ENCODE data around the gene SSH3.

The SSH3 gene

DNA sequence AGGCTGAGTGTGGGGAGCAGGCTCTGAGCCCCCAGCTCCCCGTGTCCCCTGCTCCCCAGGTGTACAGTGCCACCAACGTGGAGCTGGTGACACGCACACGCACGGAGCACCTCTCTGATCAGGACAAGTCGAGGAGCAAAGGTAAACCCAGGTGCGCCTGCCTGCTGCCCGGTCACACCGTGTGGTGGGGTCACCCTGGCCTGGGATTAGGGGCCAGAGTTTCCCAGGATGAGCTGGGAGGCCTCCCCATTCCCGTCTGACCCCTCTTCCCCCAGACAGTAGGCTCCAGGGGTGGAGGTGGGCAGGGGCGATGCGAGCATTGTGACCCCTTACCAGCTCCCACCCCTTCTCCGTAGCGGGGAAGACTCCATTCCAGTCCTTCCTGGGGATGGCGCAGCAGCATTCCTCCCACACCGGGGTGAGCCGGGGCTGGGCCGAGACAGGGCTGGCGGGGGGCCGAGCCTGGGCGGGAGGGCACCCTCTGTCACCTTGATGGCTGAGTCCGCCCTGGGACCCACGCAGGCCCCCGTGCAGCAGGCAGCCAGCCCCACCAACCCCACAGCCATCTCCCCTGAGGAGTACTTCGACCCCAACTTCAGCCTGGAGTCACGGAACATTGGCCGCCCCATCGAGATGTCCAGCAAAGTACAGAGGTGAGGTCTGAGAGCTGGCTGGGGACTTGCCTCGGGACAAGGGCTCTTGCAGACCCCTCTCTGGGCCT, 3.7 kb upstream of the SSH3 start:
- no peak for DNase-seq

DNA sequence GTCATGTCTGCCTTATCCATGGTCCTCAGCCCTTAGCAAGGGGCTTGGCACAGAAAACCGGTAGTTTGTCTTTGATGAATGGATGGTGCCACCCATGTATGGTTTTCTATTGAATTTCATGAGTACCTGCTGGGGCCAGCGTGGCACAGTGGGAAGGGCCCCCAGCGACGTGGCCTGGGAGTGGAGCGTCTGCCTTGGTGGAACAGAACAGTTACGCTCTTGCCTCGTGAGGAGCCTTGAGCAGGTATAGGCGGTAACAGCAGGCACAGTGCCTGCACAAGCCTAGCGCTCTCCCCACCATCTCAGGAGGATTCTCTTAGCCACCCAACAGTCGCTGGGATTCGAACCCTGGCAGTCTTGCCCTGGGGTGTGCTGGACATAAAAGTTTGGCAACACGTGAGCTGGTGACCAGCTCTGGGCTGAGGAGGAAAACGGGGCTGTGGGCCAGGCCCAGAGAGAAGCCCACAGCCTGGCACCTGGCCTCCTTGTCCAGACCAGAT, 3.0 kb upstream of the SSH3 start:
- no peak for DNase-seq

DNA sequence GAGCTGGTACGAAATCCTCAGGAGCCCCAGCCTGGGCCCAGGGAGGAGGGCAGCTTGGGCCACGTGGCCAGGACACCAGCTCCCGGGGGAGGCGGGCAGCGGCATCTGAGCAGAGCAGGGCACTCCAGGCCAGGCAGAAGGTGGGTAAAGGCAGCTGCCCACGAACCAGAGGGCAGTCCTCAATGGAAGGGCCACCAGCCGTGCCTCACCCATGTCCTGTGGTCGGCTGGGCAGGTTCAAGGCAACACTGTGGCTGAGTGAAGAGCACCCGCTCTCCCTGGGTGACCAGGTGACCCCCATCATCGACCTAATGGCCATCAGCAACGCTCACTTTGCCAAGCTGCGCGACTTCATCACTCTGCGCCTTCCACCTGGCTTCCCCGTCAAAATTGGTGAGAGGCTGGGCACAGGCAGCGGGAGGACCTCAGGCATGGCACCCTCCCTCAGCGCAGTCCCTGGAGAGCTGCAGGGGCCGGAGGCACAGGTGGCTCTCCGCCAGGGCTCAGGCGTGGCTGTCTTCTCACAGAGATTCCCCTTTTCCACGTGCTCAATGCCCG, 2.5 kb upstream of the SSH3 start:
- no peak for DNase-seq

DNA sequence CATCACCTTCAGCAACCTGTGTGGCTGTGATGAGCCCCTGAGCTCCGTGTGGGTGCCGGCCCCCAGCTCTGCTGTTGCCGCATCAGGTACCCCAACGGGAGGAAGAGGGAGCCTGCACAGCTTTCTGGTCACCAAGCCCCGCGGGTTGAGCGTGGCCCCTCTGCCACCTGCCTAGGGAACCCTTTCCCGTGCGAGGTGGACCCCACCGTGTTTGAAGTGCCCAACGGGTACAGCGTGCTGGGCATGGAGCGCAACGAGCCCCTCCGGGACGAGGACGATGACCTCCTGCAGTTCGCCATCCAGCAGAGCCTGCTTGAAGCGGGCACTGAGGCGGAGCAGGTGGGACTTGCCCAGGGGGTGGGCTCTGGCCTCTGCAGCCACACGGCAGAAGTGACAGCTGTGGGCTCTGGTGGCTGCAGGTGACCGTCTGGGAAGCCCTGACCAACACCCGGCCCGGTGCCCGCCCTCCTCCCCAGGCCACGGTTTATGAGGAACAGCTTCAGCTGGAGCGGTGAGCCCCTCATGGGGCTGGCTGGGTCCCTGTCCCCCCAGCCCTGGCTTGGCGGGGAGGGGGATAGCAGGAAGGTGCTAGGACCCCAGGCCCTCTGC, 1.9 kb upstream of the SSH3 start:
- no peak for DNase-seq

DNA sequence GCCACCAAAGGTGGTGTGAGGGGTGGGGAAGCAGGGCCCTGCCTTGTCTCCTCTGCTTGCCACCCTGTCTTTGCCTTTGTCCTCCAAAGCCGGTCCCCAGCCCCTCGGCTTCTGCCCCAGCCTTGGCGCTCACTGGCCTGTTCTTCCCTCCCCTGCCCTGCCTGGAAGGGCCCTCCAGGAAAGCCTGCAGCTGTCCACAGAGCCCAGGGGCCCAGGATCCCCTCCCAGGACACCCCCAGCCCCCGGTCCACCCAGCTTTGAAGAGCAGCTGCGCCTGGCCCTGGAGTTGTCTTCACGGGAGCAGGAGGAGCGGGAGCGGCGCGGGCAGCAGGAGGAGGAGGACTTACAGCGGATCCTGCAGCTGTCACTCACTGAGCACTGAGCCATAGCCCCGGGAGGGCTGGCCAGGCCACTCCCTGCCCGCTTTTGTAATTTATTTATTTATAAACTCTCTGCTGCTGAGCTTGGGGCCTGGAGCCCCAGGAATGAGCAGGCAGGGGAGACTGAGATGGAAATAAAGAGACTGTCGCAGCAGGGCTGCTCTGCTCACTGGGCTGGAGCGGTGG, 1.3 kb upstream of the SSH3 start:
- peak in 1 of 2 experiments; percentile 28 for DNase-seq

DNA sequence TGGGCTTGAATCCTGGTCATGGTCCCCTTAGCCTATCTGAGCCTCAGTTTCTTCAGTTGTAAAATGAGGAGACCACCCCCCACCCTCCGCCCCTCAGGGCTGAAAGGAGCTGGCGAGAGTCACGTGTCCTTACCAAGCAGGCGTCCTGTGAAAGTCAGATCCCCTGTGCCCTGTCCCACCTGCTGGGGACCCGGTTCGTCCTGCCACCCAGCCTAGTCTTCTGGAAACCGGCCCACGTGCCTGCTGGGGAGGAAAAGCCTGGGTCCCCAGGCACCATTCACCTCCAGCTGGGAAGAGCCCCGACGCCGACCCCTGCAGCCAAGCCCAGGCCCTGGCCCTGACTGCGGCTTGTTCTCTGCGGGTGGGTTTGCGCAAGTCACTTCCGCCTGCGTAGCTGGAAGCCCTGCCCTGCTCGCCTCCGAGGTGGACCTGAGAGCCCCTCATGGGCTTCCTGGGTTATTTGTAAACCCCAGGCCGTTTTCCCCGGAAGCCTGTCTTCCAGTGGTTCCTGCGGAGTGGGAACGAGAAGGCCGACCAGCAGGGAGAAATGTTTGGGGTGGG, 679 bp upstream of the SSH3 start:
- no peak for DNase-seq

DNA sequence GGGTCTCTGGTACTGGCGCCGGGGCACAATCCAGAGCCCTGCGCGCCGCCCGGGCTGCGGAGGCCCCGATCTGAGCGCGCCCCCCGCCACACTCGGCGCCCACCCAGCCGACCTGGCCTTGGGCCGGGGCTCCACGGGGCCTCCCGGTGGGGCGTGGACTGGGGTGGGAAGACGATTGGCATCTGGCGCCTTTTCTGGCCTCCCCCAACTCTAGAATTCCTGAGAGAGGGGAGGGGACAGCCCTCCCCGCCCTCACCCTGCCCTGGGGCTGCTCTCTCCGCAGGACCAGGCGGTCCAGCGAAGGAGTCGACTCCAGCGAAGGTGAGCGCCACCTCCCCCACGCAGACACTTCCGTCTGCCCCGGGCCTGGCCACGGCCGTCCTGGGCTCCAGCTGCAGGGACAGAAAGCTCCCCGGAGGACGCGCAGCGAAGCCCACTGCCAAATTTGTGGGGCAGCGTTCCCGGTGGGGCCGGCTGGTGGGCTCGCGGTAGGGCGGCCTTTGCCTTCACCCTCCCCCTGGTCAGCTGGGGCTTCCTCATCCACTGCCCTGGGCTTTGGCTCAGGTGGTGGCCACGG, 593 bp downstream of the SSH3 start:
- DNase-seq: no peak

DNA sequence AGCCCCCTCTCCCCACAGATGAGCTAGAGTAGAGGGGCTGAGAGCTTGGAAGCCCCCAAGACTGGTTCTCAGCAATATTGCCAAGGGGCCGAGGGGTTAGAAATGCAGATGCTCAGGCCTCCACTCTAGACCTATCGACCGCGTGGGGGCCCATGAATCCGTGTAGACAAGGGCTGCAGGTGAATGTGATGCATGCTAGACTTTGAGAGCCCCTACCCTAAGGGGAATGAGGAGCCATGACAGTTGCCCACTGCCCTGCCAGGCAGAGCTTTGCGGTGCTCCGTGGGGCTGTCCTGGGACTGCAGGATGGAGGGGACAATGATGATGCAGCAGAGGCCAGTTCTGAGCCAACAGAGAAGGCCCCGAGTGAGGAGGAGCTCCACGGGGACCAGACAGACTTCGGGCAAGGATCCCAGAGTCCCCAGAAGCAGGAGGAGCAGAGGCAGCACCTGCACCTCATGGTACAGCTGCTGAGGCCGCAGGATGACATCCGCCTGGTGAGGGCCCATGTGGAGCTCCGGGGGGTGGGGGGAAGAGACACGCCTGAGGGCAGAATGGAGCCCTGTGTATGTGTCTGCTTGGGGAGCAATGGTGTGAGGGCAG, 1.3 kb downstream of the SSH3 start:
- DNase-seq: no peak

DNA sequence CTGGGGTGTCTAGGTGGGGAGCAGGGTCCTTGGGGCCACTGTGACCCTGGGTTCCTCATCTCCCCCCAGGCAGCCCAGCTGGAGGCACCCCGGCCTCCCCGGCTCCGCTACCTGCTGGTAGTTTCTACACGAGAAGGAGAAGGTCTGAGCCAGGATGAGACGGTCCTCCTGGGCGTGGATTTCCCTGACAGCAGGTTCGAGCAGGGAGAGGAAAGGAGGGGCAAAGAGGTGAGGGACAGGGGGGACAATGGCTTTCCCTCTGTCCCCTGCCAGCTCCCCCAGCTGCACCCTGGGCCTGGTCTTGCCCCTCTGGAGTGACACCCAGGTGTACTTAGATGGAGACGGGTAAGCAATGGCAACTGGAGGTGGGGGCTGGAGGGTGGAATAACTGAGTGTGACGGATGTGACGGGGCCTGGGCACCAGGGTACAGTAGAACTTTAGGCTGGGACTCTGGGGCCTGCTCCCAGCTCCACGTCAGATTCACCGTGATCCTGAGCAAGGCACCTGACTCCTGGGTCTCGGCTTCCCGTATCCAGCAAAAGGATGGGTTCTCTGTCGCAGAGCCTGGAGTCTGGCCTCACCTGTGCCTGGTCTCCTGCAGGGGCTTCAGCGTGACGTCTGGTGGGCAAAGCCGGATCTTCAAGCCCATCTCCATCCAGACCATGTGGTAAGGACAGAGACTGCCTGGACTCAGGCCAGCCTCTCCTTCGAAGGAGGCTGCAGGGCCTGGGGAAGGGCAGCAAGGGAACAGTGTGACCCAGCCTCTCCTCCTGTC, 3.6 kb downstream of the SSH3 start:
- DNase-seq: no peak

DNA sequence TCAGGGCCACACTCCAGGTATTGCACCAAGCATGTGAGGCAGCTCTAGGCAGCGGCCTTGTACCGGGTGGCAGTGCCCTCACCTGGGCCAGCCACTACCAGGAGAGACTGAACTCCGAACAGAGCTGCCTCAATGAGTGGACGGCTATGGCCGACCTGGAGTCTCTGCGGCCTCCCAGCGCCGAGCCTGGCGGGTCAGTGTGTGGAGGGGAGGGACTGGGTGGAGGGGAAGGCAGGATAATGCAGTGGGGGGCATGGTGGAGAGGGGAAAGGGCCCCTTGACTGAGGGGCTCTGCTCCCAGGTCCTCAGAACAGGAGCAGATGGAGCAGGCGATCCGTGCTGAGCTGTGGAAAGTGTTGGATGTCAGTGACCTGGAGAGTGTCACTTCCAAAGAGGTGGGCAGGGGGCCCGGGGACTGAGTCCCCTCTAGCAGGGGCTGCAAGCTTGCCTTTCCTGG, 4.2 kb downstream of the SSH3 start:
- no peak for DNase-seq

DNA sequence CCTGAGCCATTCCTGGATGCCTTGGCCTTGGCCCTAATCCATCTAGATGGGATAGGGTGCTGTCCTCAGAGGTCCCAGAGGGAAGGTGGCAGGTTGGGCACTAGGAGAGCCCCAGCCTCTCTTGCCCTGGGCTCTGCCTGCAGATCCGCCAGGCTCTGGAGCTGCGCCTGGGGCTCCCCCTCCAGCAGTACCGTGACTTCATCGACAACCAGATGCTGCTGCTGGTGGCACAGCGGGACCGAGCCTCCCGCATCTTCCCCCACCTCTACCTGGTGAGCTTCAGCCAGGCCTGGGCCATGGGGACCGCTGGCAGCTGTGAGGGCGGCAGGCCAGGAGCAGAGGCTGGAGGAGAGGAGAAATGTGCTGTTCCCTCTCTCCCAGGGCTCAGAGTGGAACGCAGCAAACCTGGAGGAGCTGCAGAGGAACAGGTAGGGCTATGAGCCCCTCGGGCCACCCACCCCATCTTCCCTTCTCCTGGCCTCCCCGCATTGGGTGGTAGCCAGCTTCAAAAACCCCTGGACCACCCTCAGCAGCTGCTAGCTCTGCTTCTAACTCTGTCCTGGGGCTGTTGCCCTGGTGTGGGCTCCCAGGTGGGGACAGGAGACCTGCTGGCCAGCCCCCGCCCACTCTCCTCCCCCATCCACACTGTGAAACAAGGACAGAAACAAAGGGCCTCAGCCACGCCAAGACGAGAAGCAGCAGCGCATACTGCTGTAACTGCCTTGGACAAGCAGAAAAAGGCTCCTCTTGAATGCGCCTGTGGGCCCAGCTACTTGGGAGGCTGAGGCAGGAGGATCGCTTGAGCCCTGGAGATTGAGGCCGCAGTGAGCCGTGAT, 4.9 kb downstream of the SSH3 start:
- DNase-seq: no peak

DNA sequence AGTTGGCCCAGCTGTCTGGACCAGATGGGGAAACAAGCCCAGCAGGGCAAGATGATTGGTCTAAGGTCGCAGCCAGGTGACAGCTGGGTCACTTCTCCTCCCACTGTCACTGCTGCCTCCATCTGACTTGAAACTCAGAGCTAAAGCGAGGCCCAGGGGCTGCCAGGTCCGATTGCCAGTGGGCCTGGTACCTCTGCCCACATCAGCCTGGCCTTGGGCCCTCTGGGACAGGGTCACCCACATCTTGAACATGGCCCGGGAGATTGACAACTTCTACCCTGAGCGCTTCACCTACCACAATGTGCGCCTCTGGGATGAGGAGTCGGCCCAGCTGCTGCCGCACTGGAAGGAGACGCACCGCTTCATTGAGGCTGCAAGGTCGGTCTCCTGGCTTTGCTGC, 5.8 kb downstream of the SSH3 start:
- no peak for DNase-seq

DNA sequence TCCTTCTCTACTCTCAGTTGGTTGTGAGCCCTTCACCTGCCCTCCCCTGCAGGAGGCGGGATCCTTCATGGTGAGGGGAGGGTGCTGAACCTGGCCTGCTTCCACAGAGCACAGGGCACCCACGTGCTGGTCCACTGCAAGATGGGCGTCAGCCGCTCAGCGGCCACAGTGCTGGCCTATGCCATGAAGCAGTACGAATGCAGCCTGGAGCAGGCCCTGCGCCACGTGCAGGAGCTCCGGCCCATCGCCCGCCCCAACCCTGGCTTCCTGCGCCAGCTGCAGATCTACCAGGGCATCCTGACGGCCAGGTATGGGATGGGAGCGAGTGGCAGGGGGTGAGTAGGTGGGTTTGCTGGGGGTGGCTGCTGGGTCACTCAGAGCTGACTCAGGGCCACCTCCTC, 6.3 kb downstream of the SSH3 start:
- no peak for DNase-seq

DNA sequence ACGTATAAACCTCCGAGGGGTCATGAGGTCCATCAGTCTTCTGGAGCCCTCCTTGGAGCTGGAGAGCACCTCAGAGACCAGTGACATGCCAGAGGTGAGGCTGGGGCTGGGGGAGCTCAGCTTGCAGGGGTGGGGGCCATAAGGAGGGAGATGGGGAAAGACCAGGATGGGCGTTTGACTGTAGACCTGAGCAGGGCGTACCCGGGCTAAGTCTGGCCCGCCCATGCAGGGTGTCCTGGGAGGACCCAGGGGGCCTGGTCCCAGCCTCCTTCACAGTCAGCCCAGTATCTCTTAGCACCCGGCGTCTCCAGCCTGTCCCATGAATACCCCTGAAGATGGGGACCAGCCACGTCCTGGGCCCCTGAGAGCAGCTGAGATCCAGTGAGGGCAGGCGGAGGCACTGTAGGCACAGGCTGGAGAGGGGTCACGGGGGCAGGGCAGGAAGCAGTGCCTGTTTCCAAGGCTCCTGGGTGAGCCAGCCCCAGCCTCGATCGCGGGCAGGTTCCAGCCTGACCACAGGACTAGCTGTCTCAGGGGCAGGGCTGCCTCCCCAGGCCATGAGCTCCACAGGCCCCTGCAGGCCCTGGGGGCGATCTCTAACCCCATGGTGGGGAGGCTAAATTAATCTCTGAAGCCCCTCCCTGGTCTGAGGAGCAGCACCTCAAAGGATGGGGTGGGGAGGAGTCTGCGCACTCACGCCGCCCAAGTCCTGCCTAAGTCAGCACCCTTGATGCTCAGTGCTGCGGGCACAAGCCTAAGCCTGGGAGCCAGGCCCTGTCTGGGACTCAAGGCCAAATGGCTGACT, 7.1 kb downstream of the SSH3 start:
- no peak for DNase-seq

DNA sequence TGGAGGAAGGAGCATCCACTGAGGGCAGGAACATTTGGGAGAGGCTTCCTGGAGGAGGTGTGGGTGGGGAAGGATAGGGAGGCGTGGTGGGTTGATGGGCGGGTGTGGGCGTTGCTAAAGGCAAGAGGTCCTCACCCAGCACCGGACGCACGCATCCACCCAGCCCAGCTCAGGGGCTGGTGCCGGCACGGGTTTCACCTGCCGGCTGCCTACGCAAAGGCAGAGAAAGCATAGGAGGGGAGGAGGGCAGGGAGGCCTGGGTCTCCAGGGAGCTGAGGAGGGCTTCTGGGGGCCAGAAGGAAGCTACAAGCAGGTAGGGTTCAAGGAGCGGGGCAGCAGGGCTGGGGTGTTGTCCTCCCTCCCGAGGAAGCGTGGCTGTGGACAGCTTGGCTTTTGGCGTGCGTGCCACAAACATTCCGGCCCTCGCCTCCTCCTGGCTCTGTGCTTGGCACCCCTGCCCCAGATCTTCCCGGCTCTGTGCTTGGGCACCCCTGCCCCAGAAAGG, 7.8 kb downstream of the SSH3 start:
- DNase-seq: no peak

DNA sequence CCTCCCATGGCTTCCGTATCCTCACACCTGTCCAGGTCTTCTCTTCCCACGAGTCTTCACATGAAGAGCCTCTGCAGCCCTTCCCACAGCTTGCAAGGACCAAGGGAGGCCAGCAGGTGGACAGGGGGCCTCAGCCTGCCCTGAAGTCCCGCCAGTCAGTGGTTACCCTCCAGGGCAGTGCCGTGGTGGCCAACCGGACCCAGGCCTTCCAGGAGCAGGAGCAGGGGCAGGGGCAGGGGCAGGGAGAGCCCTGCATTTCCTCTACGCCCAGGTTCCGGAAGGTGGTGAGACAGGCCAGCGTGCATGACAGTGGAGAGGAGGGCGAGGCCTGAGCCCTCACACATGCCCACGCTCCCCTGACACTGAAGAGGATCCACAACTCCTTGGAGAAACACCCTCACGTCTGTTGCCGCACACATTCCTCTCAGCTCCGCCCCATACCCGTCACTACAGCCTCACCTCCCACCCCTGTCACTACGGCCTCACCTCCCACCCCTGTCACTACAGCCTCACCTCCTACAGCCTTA, 8.3 kb downstream of the SSH3 start:
- no peak for DNase-seq

DNA sequence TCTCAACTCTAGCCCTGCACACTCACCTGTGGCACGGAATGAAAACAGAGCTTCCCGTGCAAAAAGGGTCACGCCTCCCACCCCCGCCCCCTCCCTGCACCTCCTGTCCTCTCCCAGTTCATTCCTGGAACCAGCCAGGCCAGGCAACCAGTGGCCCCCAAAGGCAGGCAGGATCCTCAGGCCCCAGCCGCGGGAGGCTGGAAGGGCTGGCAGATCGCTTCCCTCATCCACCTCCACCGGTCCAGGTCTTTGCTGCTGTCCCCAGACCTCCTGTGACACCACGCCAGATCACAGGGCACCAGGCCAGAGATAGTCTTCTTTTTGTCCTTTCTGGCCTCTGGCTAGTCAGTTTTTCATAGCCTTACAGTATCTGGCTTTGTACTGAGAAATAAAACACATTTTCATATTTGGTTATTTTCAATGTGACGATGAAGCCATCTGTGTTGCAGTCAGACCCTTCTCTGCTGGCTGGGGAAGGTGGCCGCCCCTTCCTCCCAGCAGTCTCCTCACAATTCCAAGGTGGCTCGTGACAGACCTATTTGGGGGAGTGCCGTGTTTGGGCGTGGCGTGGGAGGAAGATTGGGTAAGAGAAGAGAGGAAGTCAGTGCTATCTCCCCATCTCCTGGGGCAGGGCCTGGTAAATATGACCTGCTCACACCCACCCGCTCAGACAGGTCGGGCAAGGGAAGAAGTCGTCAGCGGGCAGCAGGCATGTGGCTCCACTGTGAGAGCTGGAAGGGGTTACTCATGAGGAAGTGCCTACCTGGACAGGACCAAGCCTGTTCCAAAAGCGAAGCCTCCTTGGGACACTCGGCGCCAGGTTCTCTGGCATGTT, 9.1 kb downstream of the SSH3 start:
- no peak for DNase-seq

DNA sequence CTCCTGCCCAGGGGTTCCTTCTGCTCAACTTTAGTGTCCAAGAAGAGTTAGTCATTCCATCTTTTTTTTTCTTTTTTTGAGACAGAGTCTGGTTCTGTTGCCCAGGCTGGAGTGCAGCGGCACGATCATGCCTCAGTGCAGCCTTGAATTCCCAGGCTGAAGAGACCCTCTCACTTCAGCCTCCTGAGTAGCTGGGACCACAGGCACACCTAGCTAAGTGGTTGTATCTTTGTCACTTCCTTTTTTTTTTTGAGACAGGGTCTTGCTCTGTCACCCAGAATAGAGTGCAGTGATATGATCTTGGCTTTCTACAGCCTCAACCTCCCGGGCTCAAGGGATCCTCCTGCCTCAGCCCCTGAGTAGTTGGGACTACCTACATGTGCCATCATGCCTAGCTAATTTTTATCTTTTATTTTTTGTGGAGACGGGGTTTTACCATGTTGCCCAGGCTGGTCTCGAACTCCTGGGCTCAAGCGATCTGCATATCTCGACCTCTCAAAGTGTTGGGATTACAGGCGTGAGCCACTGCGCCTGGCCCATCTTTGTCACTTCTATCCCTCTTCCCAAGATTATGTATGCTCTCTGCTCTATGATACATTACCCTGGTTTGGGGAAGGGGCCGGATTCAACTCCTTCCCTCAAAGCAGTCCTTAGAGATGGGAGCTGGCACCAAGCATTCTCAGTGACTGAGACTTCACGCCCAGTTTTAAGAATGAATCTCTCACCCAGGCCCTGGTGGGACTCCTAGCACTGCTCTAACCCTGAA, 10.0 kb downstream of the SSH3 start:
- no peak for DNase-seq
